Activated effector memory CD4-positive, alpha-beta T cell treated with Interleukin-2 at 50 U/mL for 16 hours (primary cell): Measurements from ENCODE around the gene FAF1.

ENCODE experiments used
- DNase-seq: peaks from one replicate; pipeline ENCODE4 v3.0.0-alpha.2; 2020

The FAF1 gene

DNA sequence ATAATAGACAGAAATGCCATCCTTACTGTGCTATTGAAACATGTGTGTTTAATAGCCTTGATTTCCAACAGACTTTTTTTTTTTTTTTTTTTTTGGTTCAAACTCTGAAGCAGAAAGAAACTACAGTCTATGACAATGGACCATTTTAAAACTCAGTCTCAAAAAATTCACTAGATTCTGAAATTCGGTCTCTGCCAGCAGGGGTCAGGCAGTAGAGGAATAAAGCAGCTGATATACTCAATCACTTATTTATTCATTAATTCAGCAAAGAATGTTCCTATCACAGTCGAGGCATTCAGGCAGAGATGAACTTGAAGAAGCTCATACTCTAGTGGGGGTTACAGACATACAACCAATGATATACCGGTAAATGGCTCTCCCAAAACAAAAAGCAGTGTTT, 275.9 kb downstream of the FAF1 start:
- DNase-seq, result no peak

GRCh38 chr1:50681931-50682330, 278.1 kb downstream of the FAF1 start:
- DNase-seq, result no peak

GRCh38 chr1:50667710-50668356, 292.2 kb downstream of the FAF1 start:
- no peak for DNase-seq

DNA sequence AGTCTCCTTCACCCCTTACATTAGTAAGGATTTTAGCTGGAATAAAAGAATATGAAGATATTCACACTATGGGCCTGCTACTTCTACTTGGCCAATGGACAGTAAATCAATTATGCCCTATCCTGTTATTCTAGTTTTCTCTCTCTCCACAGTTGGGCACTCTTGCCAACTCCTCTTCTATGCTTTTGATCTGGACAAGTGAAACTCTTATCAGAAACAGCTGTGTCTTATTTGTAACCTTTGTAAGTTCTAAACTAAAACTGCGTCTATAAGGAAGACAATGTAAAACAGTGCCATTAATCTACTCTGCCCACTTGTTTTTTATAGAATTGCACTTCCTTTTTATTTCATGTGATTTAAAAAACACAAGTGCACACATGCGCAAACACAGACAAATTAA, 292.8 kb downstream of the FAF1 start:
- DNase-seq, result no peak

DNA sequence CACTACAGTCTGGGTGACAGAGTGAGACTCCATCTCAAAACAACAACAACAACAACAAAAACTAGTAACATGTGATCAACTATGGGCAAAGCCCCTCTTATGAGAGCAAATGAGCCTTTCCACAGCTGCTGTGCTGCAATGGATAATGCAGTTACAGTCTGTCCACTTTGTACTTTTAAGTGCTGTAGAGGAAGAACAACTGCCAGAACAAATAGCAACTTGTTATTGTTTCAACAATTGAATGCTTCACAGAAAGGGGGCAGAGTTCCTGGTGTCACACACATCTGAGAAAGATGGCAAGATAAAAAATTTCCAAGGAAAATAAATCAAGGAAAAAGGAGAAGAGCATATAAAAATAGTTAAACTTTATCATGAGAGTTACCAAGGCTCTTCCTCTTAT, 293.2 kb downstream of the FAF1 start:
- DNase-seq, result no peak

DNA sequence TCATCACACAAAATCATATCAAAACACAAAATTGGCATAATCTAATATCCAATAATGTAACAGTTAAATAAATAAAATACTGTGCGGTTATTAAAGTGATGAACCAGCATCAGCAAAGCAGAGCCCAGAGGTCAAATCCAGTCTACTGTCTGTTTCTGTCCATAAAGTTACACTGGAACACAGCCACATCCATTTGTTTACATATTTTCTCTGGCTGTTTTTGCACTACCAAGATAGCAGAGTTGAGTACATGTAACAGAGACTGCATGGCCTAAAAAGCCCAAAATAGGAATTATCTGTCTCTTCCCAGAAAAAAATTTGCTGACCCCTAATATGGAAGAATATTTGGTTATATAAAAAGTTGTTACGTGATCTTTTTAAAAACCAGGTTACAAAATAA, 294.7 kb downstream of the FAF1 start:
- no peak for DNase-seq

- DNase-seq, result no peak
These were observed 298.4 kb downstream of the FAF1 start for GRCh38 chr1:50661626-50662025.

GRCh38 chr1:50659107-50659662, 300.9 kb downstream of the FAF1 start:
- DNase-seq, result no peak

- DNase-seq, result no peak
These were observed 301.5 kb downstream of the FAF1 start for GRCh38 chr1:50658459-50659076.

DNA sequence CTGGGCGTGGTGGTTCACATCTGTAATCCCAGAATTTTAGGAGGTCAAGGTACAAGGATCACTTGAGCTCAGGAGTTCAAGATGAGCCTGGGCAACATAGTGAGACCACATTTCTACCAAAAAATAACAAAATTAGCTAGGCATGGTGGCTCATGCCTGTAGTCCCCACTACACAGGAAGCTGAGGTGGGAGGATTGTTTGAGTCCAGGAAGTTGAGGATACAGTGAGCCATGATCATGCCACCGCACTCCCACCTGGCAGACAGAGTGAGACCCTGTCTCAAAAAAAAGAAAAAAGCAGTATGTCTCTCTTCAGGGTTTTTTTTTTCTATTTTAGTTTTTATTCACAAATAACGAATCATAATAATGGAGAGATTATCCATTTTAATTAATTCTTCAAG, 303.1 kb downstream of the FAF1 start:
- no peak for DNase-seq

- DNase-seq, result no peak
These were observed 308.4 kb downstream of the FAF1 start for GRCh38 chr1:50651476-50652263.

DNA sequence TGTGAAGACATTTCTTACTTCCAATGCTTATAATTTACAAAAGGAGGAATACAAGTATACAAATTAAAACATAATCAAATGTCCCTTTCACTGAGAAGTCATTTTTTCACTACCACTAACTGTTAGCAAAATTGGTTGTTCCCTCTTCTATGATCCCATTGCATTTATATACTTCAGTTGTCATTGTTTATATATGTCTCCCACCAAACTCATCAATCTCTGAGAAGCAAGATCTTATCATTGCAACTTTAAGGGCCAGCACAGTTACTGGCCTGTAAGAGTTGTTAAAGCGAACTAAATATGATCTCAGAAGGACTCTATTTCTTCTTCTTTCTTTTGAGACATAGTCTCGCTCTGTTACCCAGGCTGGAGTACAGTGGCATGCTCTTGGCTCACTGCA, 313.5 kb downstream of the FAF1 start:
- no peak for DNase-seq

- DNase-seq, result no peak
These were observed 314.9 kb downstream of the FAF1 start for GRCh38 chr1:50645139-50645538.

DNA sequence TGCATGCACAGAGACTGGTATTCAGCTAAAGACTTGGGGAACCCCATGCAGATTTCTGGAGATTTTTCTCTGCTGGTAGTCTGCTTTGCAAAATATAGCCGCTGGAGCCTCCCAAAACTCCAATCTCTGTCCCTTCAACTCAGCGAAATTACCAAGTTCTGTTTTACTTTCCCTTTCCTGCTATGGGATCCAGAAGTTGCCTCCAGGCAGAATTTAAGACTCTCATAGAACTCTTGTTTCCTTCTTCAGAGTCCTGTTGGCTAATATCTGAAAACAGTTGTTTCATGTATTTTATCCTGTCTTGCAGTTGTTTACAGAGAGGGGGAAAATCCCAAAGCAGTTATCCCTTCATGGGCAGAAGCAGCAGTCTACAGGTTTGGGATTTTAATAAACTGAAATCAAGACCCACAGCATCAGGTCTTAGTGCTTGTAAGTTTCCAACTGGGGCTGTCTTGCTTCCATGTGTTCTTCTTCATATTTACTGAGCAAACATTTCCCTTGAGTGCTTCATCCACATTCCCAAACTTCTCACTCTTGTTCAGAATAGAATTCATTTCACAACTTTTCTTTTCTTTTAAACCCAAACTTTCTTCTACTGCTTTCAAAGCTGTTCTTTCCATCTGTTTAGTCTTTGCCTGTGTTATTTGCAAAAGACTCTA, 315.5 kb downstream of the FAF1 start:
- no peak for DNase-seq

GRCh38 chr1:50637460-50637859, 322.6 kb downstream of the FAF1 start:
- DNase-seq, result no peak

DNA sequence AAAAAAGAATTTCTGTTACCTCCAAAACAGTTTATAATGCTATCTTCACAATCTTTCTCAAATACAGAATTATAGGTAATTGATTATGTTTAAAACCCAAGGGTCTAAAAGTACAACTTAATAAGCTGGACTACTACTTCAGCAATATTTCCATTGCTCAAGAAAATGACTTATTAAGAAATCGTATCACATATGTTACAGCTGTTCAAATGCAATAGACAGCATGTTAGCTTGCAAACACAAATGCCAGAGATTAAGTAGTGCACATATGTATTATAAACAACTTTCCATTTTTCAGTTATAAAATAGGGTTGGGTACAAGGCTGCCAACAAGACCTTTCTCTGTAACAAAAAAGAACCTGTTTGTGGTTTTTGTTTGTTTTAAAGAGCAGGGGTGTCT, 325.8 kb downstream of the FAF1 start:
- DNase-seq, result no peak

DNA sequence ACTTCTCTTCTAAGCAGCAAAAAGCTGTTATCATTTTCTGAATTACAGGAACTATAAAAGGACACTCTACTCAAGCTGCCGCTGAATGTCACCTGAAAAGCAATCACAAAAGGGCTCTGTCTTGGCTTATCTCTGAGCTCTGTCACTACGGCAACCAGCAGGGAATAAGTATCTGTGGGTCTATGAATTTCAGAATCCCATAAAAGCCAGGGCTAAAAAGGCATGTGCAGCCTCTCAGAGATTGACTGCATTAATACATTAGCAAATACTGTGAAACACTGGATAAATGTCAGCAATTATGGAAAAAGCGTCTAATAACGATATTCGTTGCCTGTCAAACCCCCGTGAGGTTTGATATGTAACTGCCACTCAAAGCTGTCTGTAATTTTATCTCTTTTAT, 326.6 kb downstream of the FAF1 start:
- no peak for DNase-seq

DNA sequence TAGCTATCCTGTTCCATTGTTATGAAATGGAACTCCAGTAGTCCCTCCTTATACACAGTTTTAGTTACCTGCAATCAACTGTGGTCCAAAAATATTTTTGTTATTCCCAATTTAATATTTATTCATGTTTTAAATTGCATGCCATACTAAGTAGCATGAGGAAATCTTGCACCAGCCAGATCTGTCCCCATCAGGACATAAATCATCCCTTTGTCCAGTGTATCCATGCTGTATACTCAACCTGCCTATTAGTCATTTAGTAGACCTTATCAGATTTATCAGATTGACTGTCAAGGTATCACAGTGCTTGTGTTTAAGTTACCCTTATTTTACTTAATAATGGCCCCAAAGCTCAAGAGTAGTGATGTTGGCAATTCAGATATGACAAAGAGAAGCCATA, 328.9 kb downstream of the FAF1 start:
- DNase-seq, result no peak

GRCh38 chr1:50622259-50622658, 337.8 kb downstream of the FAF1 start:
- DNase-seq, result no peak

- DNase-seq, result no peak
These were observed 339.3 kb downstream of the FAF1 start for GRCh38 chr1:50620680-50621329.

- DNase-seq, result no peak
These were observed 344.9 kb downstream of the FAF1 start for GRCh38 chr1:50615036-50615750.

DNA sequence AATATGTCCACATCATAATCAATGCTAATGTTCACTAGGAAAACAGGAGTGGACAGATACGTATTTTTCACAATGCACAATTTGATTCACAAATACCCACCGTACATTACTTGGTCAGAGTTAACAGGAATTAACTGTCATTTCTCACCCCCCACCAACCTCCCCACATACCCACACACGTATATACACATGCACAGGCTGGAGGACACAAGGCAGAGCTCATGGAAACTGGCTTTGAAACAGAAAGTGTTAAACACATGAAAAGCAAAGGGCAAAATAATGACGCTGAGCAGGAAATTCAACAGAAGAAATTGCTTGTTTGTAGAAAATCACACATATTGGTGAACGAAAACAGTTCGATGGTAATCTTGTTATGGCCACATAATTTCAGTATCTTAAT, 348.4 kb downstream of the FAF1 start:
- no peak for DNase-seq
